Cardiac muscle cell (in vitro differentiated cells and primary cell): ENCODE results near the gene FBLN2. TPM values are rescaled to one million over a fixed set of nuclear protein-coding genes. Genes with fewer than 3 reads are reported as not detected.

Experiments
- DNase-seq, 2 donors: peaks; one replicate each; pipeline versions ENCODE4 v3.0.0 to v3.0.0-alpha.2; 2010 to 2017; ENCODE audit warnings: low read depth in 1 of 2, low spot score in 1 of 2
- H3K27ac ChIP-seq: fragments of 200-600 bp; sonication (generic); 2 replicates; pipeline ENCODE4 v1.5.1; 2016
- H3K27me3 ChIP-seq: fragments of 200-600 bp; sonication (generic); 2 replicates; pipeline ENCODE4 v1.6.0; 2016; ENCODE audit warnings: control low read depth
- H3K36me3 ChIP-seq: fragments of 200-600 bp; sonication (generic); 2 replicates; pipeline ENCODE4 v1.5.1; 2016; ENCODE audit warnings: control low read depth
- H3K4me1 ChIP-seq: fragments of 200-600 bp; sonication (generic); 2 replicates; pipeline ENCODE4 v1.8.1; 2017; ENCODE audit warnings: low read depth, mild to moderate bottlenecking, mixed run types
- H3K4me3 ChIP-seq: fragments of 200-600 bp; sonication (generic); 2 replicates; pipeline ENCODE4 v1.5.1; 2016; ENCODE audit warnings: mild to moderate bottlenecking
- H3K9me3 ChIP-seq: fragments of 200-600 bp; sonication (generic); 2 replicates; pipeline ENCODE4 v1.5.1; 2017; ENCODE audit warnings: low read depth, mild to moderate bottlenecking, control low read depth
- CTCF ChIP-seq: IDR thresholded peaks from 2 replicates; pipeline ENCODE4 v1.5.1; 2012; ENCODE audit warnings: low read depth, mild to moderate bottlenecking, low read length
- polyA plus RNA-seq: library from polyadenylated mRNA; unstranded; fragments of >200 nt; fragmentation: Nextera tagmentation; extraction: Ambion mirVana; gene quantifications from 2 replicates; pipeline ENCODE4 v1.2.1, GENCODE V29; 2016
- total RNA-seq: library from RNA; depleted of rRNA; stranded (reverse); fragments of >200 nt; gene quantifications from 2 replicates; pipeline ENCODE4 v1.2.3, GENCODE V29; 2016

FBLN2 gene
- total and polyA plus RNA-seq, 2 experiments from 2014 or later: 19.3 to 42.4 TPM

GRCh38 chr3:13663781-13664535 lies 115.0 kb downstream of the FBLN2 start:
- Histone ChIP-seq H3K4me3 (no peak overlapping the region), H3K4me1 (no peaks in the 10 kb centered on the region), H3K27me3 (peaks cover 11% of the 10 kb centered on the region), H3K27ac (no peak overlapping the region), H3K9me3 (no peaks in the 10 kb centered on the region), H3K36me3 (no peaks in the 10 kb centered on the region)
- DNase-seq: no peak
- no peak for TF ChIP-seq CTCF

GRCh38 chr3:13665582-13666226 lies 116.8 kb downstream of the FBLN2 start:
- Histone ChIP-seq H3K4me3 (no peak overlapping the region), H3K36me3 (no peaks in the 10 kb centered on the region), H3K27ac (no peak overlapping the region), H3K9me3 (no peaks in the 10 kb centered on the region), H3K27me3 (peaks cover 8% of the 10 kb centered on the region), H3K4me1 (no peaks in the 10 kb centered on the region)
- TF ChIP-seq CTCF: no peak
- no peak for DNase-seq

GRCh38 chr3:13666227-13666619 lies 117.3 kb downstream of the FBLN2 start:
- no peak for TF ChIP-seq CTCF
- H3K9me3 ChIP-seq: no peaks in the 10 kb centered on the region

GRCh38 chr3:13666781-13667709 lies 118.1 kb downstream of the FBLN2 start:
- no peaks in the 10 kb centered on the region for H3K4me1 ChIP-seq

More at GRCh38 chr3:13666227-13666619, 117.3 kb downstream of the FBLN2 start:
- Histone ChIP-seq H3K27me3 (peaks cover 8% of the 10 kb centered on the region), H3K27ac (no peak overlapping the region), H3K36me3 (no peaks in the 10 kb centered on the region), H3K4me1 (no peaks in the 10 kb centered on the region), H3K4me3 (no peak overlapping the region)
- no peak for DNase-seq

More at GRCh38 chr3:13666781-13667709, 118.1 kb downstream of the FBLN2 start:
- Histone ChIP-seq H3K27ac (no peak overlapping the region), H3K4me3 (no peak overlapping the region), H3K9me3 (no peaks in the 10 kb centered on the region), H3K27me3 (peaks cover 14% of the 10 kb centered on the region), H3K36me3 (no peaks in the 10 kb centered on the region)
- no peak for DNase-seq
- no peak for TF ChIP-seq CTCF
